Jurkat, Clone E6-1 (cell line): ENCODE results near the gene ANKZF1. TPM values are rescaled to one million over a fixed set of nuclear protein-coding genes. Genes with fewer than 3 reads are reported as not detected.
"Not testable (repeated sequence)": the region's sequence is repeated elsewhere in the genome, so short reads cannot be mapped to it uniquely, and the experiment has no call there.

Experiments
- DNase-seq: peaks from one replicate; pipeline ENCODE4 v3.0.0-alpha.2; 2011; ENCODE audit warnings: low read depth, low spot score
- H3K4me3 ChIP-seq: 2 replicates; pipeline ENCODE4 v1.5.1; 2011; ENCODE audit warnings: mild to moderate bottlenecking, low read length, control low read depth, moderate library complexity
- polyA plus RNA-seq: library from polyadenylated mRNA; unstranded; fragments of >200 nt; gene quantifications from one replicate; pipeline ENCODE4 v1.2.1, GENCODE V29; 2012; ENCODE audit warnings: missing spikeins; ENCODE audit not compliant: insufficient read length, insufficient read depth

Gene ANKZF1
- polyA plus RNA-seq: 60.0 TPM

- peak within 1 kb of the TSS; percentile 79 for H3K4me3 ChIP-seq
Measured at GRCh38 chr2:219229305-219230058, at the start of gene ANKZF1, which contains the start of gene ATG9A. Gene ANKZF1, plus strand, starts transcription at chr2:219229806. Its CDS starts 452 bp downstream, at chr2:219230258. Gene ATG9A, minus strand, starts transcription at chr2:219229636. Its CDS starts 1,612 bp downstream, at chr2:219228024.

GRCh38 chr2:219180961-219181360 lies 48.6 kb upstream of the ANKZF1 start:
- H3K4me3 ChIP-seq: no peak overlapping the region

More at GRCh38 chr2:219229305-219230058, at the start of gene ANKZF1, which contains the start of gene ATG9A:
- peak; percentile 97 for DNase-seq

GRCh38 chr2:219181531-219181930 lies 48.1 kb upstream of the ANKZF1 start:
- H3K4me3 ChIP-seq: no peak overlapping the region
- no peak for DNase-seq

More at GRCh38 chr2:219180961-219181360, 48.6 kb upstream of the ANKZF1 start:
- DNase-seq: no peak

GRCh38 chr2:219182331-219183150 lies 47.1 kb upstream of the ANKZF1 start:
- no peak for DNase-seq
- H3K4me3 ChIP-seq: no peak overlapping the region

GRCh38 chr2:219183151-219183772 lies 46.3 kb upstream of the ANKZF1 start:
- no peak overlapping the region for H3K4me3 ChIP-seq
- DNase-seq: no peak

GRCh38 chr2:219184121-219184520 lies 45.5 kb upstream of the ANKZF1 start:
- no peak overlapping the region for H3K4me3 ChIP-seq
- no peak for DNase-seq

- no peak overlapping the region for H3K4me3 ChIP-seq
- DNase-seq: no peak
Measured at GRCh38 chr2:219186754-219187456, 42.7 kb upstream of the ANKZF1 start.

- no peak for DNase-seq
- no peak overlapping the region for H3K4me3 ChIP-seq
Measured at GRCh38 chr2:219197388-219197787, 32.2 kb upstream of the ANKZF1 start.

- no peak for DNase-seq
- H3K4me3 ChIP-seq: no peak overlapping the region
Measured at GRCh38 chr2:219198974-219199373, 30.6 kb upstream of the ANKZF1 start.

GRCh38 chr2:219199470-219200211 lies 30.0 kb upstream of the ANKZF1 start:
- no peak for DNase-seq
- no peak overlapping the region for H3K4me3 ChIP-seq

GRCh38 chr2:219200502-219201326 lies 28.9 kb upstream of the ANKZF1 start:
- H3K4me3 ChIP-seq: peak overlapping the region; percentile 35
- peak; percentile 79 for DNase-seq

- DNase-seq, H3K4me3 ChIP-seq: not testable (repeated sequence)
Measured at GRCh38 chr2:219201331-219201730, 28.3 kb upstream of the ANKZF1 start.

- no peak for DNase-seq
- H3K4me3 ChIP-seq: no peak overlapping the region
Measured at GRCh38 chr2:219204425-219205164, 25.0 kb upstream of the ANKZF1 start.

- H3K4me3 ChIP-seq: no peak overlapping the region
- DNase-seq: no peak
Measured at GRCh38 chr2:219205165-219205538, 24.5 kb upstream of the ANKZF1 start.

GRCh38 chr2:219205981-219206327 lies 23.7 kb upstream of the ANKZF1 start:
- DNase-seq: no peak
- peak overlapping the region; percentile 60 for H3K4me3 ChIP-seq

- peak; percentile 87 for DNase-seq
- H3K4me3 ChIP-seq: peak within 1 kb of the TSS; percentile 60
Measured at GRCh38 chr2:219206328-219207133, 23.1 kb upstream of the ANKZF1 start, which contains the start of gene ZFAND2B. Gene ZFAND2B, plus strand, starts transcription at chr2:219206782. Its CDS starts 206 bp downstream, at chr2:219206988.
